OCI-LY1 (cell line): ENCODE data around the gene ST6GAL1.
"Not testable (repeated sequence)": the region's sequence is repeated elsewhere in the genome, so short reads cannot be mapped to it uniquely, and the experiment has no call there.

Source experiments
- H2AFZ ChIP-seq: fragments of 200-600 bp; sonication (generic), shearing (Covaris generic); 2 replicates; pipeline ENCODE4 v1.6.0; 2014; ENCODE audit warnings: antibody characterized with exemption, mild to moderate bottlenecking, low read length
- H3F3A ChIP-seq: fragments of 200-600 bp; sonication (generic), shearing (Covaris generic); 2 replicates; pipeline ENCODE4 v1.6.0; 2014; ENCODE audit warnings: mild to moderate bottlenecking, antibody characterized with exemption, low read length, moderate library complexity; ENCODE audit not compliant: insufficient read depth
- H3K27ac ChIP-seq: fragments of 200-600 bp; sonication (generic); 2 replicates; pipeline ENCODE4 v1.5.1; 2014; ENCODE audit warnings: low read length, mixed run types, mild to moderate bottlenecking, low read depth; ENCODE audit not compliant: poor library complexity, severe bottlenecking
- H3K27me3 ChIP-seq: fragments of 200-600 bp; sonication (generic); 2 replicates; pipeline ENCODE4 v1.6.0; 2014; ENCODE audit warnings: antibody characterized with exemption, mild to moderate bottlenecking, low read length, moderate library complexity; ENCODE audit not compliant: insufficient read depth
- H3K36me3 ChIP-seq: fragments of 200-600 bp; sonication (generic); 2 replicates; pipeline ENCODE4 v1.6.1; 2014; ENCODE audit warnings: mild to moderate bottlenecking, antibody characterized with exemption, low read length, moderate library complexity, mixed read lengths; ENCODE audit not compliant: insufficient read depth
- H3K4me1 ChIP-seq: fragments of 200-600 bp; sonication (generic); 2 replicates; pipeline ENCODE4 v1.5.1; 2014; ENCODE audit warnings: mild to moderate bottlenecking, low read length, moderate library complexity; ENCODE audit not compliant: insufficient read depth, severe bottlenecking
- H3K4me2 ChIP-seq: fragments of 200-600 bp; sonication (generic), shearing (Covaris generic); 2 replicates; pipeline ENCODE4 v1.6.1; 2014; ENCODE audit warnings: low read length
- H3K4me3 ChIP-seq: fragments of 200-600 bp; sonication (generic); 2 replicates; pipeline ENCODE4 v1.5.1; 2014; ENCODE audit warnings: low read length, low read depth, mild to moderate bottlenecking, mixed read lengths; ENCODE audit not compliant: poor library complexity, severe bottlenecking
- H3K79me2 ChIP-seq: fragments of 200-600 bp; shearing (Covaris generic); 2 replicates; pipeline ENCODE4 v1.6.1; 2016; ENCODE audit warnings: mixed run types, low read length, mixed read lengths; ENCODE audit not compliant: insufficient read depth
- H3K9ac ChIP-seq: fragments of 200-600 bp; sonication (generic), shearing (Covaris generic); 2 replicates; pipeline ENCODE4 v1.6.1; 2014; ENCODE audit warnings: mild to moderate bottlenecking, low read length, mixed read lengths
- H3K9me2 ChIP-seq: fragments of 200-600 bp; sonication (generic), shearing (Covaris generic); 2 replicates; pipeline ENCODE4 v1.6.1; 2014; ENCODE audit warnings: low read depth, mild to moderate bottlenecking, low read length, mixed read lengths
- H3K9me3 ChIP-seq: fragments of 200-600 bp; shearing (Covaris generic); 2 replicates; pipeline ENCODE4 v1.6.1; 2014; ENCODE audit warnings: low read length, mixed read lengths
- H4K20me1 ChIP-seq: fragments of 200-600 bp; sonication (generic), shearing (Covaris generic); 2 replicates; pipeline ENCODE4 v1.6.0; 2016; ENCODE audit warnings: mild to moderate bottlenecking, low read length; ENCODE audit not compliant: insufficient read depth
- EZH2 ChIP-seq: fragments of 200-600 bp; sonication (generic), shearing (Covaris generic); IDR thresholded peaks from 2 replicates; pipeline ENCODE4 v1.8.0; 2017; ENCODE audit warnings: borderline replicate concordance, mixed run types, mild to moderate bottlenecking, antibody characterized with exemption, low read length, moderate library complexity, mixed read lengths
- TF ChIP-seq, protein P1 (sequence below): fragments of 200-600 bp; sonication (generic), shearing (Covaris generic); IDR thresholded peaks from 2 replicates; pipeline ENCODE4 v1.5.1; 2017; ENCODE audit warnings: mild to moderate bottlenecking, antibody characterized with exemption, low read length, moderate library complexity, mixed read lengths

Gene ST6GAL1

DNA sequence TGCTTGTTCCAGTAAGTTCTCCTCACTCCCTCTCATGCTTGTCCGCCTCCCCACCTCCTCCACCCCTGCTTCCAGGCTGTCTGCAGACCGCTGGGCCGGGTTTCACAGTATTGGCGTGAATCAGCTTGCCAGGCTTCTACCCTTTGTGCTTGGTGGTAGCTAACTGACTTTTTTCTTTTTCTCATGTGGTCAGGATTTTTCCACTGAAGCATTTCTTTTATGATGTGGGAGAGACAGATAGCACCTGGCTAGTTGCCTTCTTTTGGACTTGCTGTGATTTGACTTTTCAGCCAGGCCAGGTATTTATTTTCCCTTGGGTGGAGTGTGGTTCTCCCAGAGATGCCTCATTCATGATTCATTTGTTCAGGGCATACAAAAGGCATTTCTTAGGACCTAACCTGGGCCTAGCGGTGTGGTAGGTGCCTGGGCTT, 60.6 kb downstream of the ST6GAL1 start:
- no peaks in the 10 kb centered on the region for H3K9me3 ChIP-seq
- no peaks in the 10 kb centered on the region for H4K20me1 ChIP-seq
- peaks cover 36% of the 10 kb centered on the region; the same call in 1 of the 2 replicates for H3K36me3 ChIP-seq
- no peaks in the 10 kb centered on the region for H3K79me2 ChIP-seq
- no peaks in the 10 kb centered on the region for H3K9me2 ChIP-seq
- no peak overlapping the region for H2AFZ ChIP-seq
- TF ChIP-seq, protein P1, sequence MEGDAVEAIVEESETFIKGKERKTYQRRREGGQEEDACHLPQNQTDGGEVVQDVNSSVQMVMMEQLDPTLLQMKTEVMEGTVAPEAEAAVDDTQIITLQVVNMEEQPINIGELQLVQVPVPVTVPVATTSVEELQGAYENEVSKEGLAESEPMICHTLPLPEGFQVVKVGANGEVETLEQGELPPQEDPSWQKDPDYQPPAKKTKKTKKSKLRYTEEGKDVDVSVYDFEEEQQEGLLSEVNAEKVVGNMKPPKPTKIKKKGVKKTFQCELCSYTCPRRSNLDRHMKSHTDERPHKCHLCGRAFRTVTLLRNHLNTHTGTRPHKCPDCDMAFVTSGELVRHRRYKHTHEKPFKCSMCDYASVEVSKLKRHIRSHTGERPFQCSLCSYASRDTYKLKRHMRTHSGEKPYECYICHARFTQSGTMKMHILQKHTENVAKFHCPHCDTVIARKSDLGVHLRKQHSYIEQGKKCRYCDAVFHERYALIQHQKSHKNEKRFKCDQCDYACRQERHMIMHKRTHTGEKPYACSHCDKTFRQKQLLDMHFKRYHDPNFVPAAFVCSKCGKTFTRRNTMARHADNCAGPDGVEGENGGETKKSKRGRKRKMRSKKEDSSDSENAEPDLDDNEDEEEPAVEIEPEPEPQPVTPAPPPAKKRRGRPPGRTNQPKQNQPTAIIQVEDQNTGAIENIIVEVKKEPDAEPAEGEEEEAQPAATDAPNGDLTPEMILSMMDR = no peak
- no peak for TF ChIP-seq EZH2
- peak overlapping the region; percentile 40; the same call in 1 of the 2 replicates for H3K4me2 ChIP-seq
- peaks cover 99% of the 10 kb centered on the region for H3K4me1 ChIP-seq
- H3K27me3 ChIP-seq = no peaks in the 10 kb centered on the region
- H3F3A ChIP-seq = peaks cover 22% of the 10 kb centered on the region
- no peak overlapping the region for H3K4me3 ChIP-seq
- H3K9ac ChIP-seq = peak overlapping the region; percentile 2; the same call in 1 of the 2 replicates
- peak overlapping the region; percentile 98 for H3K27ac ChIP-seq

DNA sequence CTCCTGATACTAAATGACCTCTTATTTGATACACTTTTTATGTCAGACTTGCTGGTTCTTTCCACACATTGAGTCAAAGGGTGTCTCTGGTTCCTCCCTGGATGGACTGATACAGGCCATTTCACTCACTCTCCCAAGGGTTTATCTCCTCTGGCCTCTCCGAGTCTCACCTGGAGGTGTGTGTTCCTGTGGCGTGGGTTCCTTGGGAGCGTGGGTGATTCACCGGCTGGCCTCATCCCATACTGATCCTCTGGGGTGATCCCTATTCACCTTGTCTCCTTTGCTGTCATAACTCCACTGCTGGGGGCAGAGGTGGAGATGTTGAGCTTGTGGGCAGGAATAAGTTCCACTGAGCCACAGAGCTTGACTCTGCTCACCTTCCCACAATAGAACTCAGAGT, 61.1 kb downstream of the ST6GAL1 start:
- Histone ChIP-seq H3K27me3 (no peaks in the 10 kb centered on the region), H3K4me3 (no peak overlapping the region), H2AFZ (no peak overlapping the region), H3K4me1 (peaks cover 99% of the 10 kb centered on the region), H3K79me2 (no peaks in the 10 kb centered on the region), H3K9me2 (no peaks in the 10 kb centered on the region), H3K27ac (peak overlapping the region; percentile 98), H3K9me3 (no peaks in the 10 kb centered on the region), H4K20me1 (no peaks in the 10 kb centered on the region), H3K4me2 (peak overlapping the region; percentile 40; the same call in 1 of the 2 replicates), H3K9ac (peak overlapping the region; percentile 50; the same call in 1 of the 2 replicates), H3F3A (peaks cover 27% of the 10 kb centered on the region), H3K36me3 (peaks cover 34% of the 10 kb centered on the region; the same call in 1 of the 2 replicates)
- TF ChIP-seq, protein P1 = no peak
- no peak for TF ChIP-seq EZH2

DNA sequence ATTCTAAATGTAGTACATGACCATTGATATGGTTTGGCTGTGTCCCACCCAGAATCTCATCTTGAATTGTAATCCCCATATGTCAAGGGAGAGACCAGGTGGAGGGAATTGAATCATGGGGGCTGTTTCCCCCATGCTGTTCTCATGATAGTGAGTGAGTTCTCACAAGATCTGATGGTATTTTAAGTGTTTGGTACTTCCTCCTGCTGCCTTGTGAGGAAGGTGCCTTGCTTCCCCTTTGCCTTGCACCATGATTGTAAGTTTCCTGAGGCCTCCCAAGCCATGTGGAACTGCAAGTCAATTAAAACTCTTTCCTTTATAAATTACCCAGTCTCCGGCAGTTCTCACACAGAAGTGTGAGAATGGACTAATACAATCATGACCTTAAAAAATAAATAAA, 61.8 kb downstream of the ST6GAL1 start:
- H3K4me1 ChIP-seq = peaks cover 99% of the 10 kb centered on the region
- H3K9me2 ChIP-seq, H3K27me3 ChIP-seq, H3K9me3 ChIP-seq, H4K20me1 ChIP-seq, H2AFZ ChIP-seq, H3K79me2 ChIP-seq, H3K4me3 ChIP-seq: not testable (repeated sequence)
- peak overlapping the region; percentile 50; the same call in 1 of the 2 replicates for H3K9ac ChIP-seq
- peaks cover 32% of the 10 kb centered on the region for H3F3A ChIP-seq
- peaks cover 29% of the 10 kb centered on the region; the same call in 1 of the 2 replicates for H3K36me3 ChIP-seq
- peak overlapping the region; percentile 98 for H3K27ac ChIP-seq
- H3K4me2 ChIP-seq = peak overlapping the region; percentile 40; the same call in 1 of the 2 replicates

DNA sequence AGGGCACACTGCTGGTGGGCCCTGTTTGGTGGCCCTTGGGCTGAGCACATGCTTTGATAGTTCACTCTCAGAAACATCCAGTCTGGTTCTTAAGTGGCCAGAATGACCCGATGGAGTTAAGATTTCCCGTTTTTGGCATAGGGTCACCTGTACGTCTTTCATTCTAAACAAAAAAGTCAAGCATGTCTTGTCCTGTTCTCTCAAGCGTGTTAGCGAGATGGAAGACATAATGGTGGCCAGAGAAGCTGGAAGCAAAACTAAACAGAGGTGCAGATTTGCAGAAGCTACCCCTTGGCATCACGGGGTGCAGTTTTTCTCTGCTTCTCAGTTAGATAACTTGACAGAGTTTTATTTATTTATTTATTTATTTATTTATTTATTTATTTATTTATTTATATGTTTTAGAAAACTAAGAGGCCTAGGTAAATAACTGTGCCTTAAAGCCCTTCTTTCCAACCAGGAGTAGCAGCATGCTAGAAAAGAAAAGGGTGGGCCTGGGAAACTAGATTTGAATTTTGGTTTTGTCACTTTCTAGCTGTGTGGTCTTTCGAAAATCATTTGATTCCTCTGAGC, 63.0 kb downstream of the ST6GAL1 start:
- Histone ChIP-seq H3K4me1 (peaks cover 99% of the 10 kb centered on the region), H3K36me3 (peaks cover 26% of the 10 kb centered on the region; the same call in 1 of the 2 replicates), H4K20me1 (no peaks in the 10 kb centered on the region), H3K9me3 (no peaks in the 10 kb centered on the region), H3K27me3 (no peaks in the 10 kb centered on the region), H2AFZ (no peak overlapping the region), H3F3A (peaks cover 32% of the 10 kb centered on the region), H3K4me3 (peak overlapping the region; percentile 26), H3K79me2 (peaks cover 5% of the 10 kb centered on the region), H3K9me2 (no peaks in the 10 kb centered on the region), H3K9ac (peak overlapping the region; percentile 67), H3K27ac (peak overlapping the region; percentile 98), H3K4me2 (peak overlapping the region; percentile 53)
- no peak for TF ChIP-seq EZH2
- TF ChIP-seq, protein P1 = no peak
